HL-60 (cell line): ENCODE measurements around the gene RPL27A.

Experiments used
- DNase-seq, 2 experiments: peaks; one replicate each; pipeline ENCODE4 v3.0.0-alpha.2; 2010 to 2020; ENCODE audit warnings: low read depth in 1 of 2, low spot score in 1 of 2
- H3K27ac ChIP-seq: fragments of 250-450 bp; sonication (Bioruptor Pico); replicated peaks from 2 replicates; pipeline ENCODE4 v1.5.1; 2020; ENCODE audit warnings: mild to moderate bottlenecking, moderate library complexity
- H3K27me3 ChIP-seq: fragments of 250-450 bp; sonication (Bioruptor Pico); 2 replicates; pipeline ENCODE4 v1.5.1; 2021; ENCODE audit warnings: mild to moderate bottlenecking, moderate library complexity; ENCODE audit not compliant: insufficient read depth, poor library complexity, severe bottlenecking
- H3K4me3 ChIP-seq: replicated peaks from 2 replicates; pipeline ENCODE4 v1.5.1; 2011; ENCODE audit warnings: mild to moderate bottlenecking, control low read depth, low read length; ENCODE audit not compliant: insufficient read depth
- CTCF ChIP-seq: IDR thresholded peaks from one replicate; pipeline ENCODE4 v1.5.1; 2011; ENCODE audit warnings: low read length, control low read depth, inconsistent platforms; ENCODE audit not compliant: insufficient read depth
- GABPA ChIP-seq: IDR thresholded peaks from 2 replicates; pipeline ENCODE4 v1.6.1; 2012; ENCODE audit warnings: low read depth
- POLR2AphosphoS5 ChIP-seq: IDR thresholded peaks from 2 replicates; pipeline ENCODE4 v1.6.1; 2012; ENCODE audit warnings: low read depth
- REST ChIP-seq: IDR thresholded peaks from 2 replicates; pipeline ENCODE4 v1.6.1; 2012; ENCODE audit warnings: low read depth; ENCODE audit not compliant: insufficient replicate concordance
- SPI1 ChIP-seq: IDR thresholded peaks from 2 replicates; pipeline ENCODE4 v1.6.1; 2012; ENCODE audit warnings: low read depth, mild to moderate bottlenecking, borderline replicate concordance

The RPL27A gene

GRCh38 chr11:8731647-8732323 lies 49.2 kb downstream of the RPL27A start:
- no peak for TF ChIP-seq REST
- TF ChIP-seq GABPA = no peak
- TF ChIP-seq CTCF = no peak
- TF ChIP-seq POLR2AphosphoS5 = no peak
- TF ChIP-seq SPI1 = no peak

DNA sequence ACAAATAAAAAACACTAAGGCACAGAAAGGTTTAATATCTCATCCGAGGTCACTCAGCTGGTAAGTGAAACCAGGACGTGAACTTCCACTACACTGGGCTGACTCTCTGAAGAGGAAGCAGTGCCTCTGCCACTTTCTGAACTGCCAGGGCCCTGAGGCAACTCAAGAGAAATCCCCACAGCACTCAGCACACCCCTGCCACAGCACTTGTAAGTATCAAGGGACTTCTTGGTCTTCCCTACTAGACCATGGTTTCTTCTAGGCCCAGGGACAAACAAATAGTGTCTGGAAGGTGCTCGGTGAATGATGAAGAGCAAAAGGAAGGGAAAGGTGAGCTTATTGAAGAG lies 49.7 kb downstream of the RPL27A start:
- peak in 1 of 2 experiments; percentile 51 for DNase-seq
- Histone ChIP-seq H3K4me3 (no peak overlapping the region), H3K27me3 (no peaks in the 10 kb centered on the region), H3K27ac (peak overlapping the region; percentile 28)
- no peak for TF ChIP-seq CTCF
- no peak for TF ChIP-seq SPI1
- no peak for TF ChIP-seq GABPA
- TF ChIP-seq POLR2AphosphoS5 = no peak
- TF ChIP-seq REST = no peak

More at GRCh38 chr11:8731647-8732323, 49.2 kb downstream of the RPL27A start:
- DNase-seq = no peak
- Histone ChIP-seq H3K4me3 (no peak overlapping the region), H3K27ac (peak overlapping the region; percentile 28), H3K27me3 (no peaks in the 10 kb centered on the region)

DNA sequence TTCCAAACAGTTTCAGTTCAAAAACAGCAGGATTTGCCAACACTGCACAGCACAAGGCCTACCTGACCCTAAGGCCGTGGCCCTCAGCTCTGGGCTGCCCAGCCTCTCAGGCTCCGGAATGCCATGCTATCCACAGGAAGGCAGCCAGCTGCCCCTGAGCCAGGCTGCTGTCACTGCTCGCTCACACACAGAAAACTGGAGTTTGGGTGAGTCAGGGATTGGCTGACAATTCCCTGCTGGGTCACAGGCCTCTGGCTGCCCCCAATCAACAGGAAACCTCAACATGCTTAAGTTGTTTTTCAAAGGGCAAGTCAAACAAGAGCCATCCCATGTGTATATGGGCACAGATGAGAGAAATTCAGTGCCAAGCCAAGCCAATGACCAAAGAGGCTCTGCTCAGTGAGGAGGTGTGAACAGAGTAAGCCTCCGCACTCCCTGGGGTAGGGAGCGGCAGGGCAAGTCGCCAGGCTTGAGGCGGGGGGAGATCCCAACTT lies 50.2 kb downstream of the RPL27A start:
- Histone ChIP-seq H3K4me3 (no peak overlapping the region), H3K27me3 (no peaks in the 10 kb centered on the region), H3K27ac (peak overlapping the region; percentile 28)
- no peak for DNase-seq
- no peak for TF ChIP-seq REST
- TF ChIP-seq POLR2AphosphoS5 = no peak
- TF ChIP-seq GABPA = no peak
- no peak for TF ChIP-seq CTCF
- no peak for TF ChIP-seq SPI1
